ENCODE data around the gene HOXC13.

Gene HOXC13

DNA sequence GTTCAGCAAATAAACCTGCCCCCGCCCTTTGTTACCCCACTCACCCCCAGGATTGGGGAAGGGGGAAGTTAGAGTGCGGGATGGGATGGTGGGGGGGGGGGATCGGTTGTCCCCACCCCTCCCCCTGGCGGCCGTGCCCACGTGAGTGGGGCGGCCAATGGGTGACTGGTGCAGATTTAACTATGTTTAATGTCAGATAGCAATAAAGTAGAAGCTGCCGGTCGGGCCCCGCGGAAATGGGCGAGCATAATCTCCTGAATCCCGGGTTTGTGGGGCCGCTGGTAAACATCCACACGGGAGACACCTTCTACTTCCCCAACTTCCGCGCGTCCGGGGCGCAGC lies 16.0 kb downstream of the HOXC13 start, which contains the start of gene HOXC12:
Gene HOXC12 (plus strand): TSS at position 210 of the 342 bp plus-strand sequence. CDS start 27 bp downstream, at position 237.
- ATAC-seq (ENCODE audit: low read depth) (no peak), DNase-seq (ENCODE audit: low spot score) (peak; percentile 52)
- Histone ChIP-seq H3K4me3 (ENCODE audit: severe bottlenecking) (peak within 1 kb of the TSS; percentile 13), H3K27ac (ENCODE audit: poor library complexity, severe bottlenecking) (no peak within 1 kb of the TSS), H3K4me1 (ENCODE audit: insufficient read depth, poor library complexity, severe bottlenecking) (no peaks in the 10 kb centered on the region), H3K9me3 (ENCODE audit: severe bottlenecking) (no peaks in the 10 kb centered on the region), H3K27me3 (ENCODE audit: insufficient read depth, poor library complexity, severe bottlenecking) (peaks cover 100% of the 10 kb centered on the region), H3K36me3 (ENCODE audit: low read depth) (no peaks in the 10 kb centered on the region)
- TF ChIP-seq, protein P1, sequence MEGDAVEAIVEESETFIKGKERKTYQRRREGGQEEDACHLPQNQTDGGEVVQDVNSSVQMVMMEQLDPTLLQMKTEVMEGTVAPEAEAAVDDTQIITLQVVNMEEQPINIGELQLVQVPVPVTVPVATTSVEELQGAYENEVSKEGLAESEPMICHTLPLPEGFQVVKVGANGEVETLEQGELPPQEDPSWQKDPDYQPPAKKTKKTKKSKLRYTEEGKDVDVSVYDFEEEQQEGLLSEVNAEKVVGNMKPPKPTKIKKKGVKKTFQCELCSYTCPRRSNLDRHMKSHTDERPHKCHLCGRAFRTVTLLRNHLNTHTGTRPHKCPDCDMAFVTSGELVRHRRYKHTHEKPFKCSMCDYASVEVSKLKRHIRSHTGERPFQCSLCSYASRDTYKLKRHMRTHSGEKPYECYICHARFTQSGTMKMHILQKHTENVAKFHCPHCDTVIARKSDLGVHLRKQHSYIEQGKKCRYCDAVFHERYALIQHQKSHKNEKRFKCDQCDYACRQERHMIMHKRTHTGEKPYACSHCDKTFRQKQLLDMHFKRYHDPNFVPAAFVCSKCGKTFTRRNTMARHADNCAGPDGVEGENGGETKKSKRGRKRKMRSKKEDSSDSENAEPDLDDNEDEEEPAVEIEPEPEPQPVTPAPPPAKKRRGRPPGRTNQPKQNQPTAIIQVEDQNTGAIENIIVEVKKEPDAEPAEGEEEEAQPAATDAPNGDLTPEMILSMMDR (IDR thresholded peaks at IDR 0.05; ENCODE audit: poor library complexity, severe bottlenecking) = no peak

DNA sequence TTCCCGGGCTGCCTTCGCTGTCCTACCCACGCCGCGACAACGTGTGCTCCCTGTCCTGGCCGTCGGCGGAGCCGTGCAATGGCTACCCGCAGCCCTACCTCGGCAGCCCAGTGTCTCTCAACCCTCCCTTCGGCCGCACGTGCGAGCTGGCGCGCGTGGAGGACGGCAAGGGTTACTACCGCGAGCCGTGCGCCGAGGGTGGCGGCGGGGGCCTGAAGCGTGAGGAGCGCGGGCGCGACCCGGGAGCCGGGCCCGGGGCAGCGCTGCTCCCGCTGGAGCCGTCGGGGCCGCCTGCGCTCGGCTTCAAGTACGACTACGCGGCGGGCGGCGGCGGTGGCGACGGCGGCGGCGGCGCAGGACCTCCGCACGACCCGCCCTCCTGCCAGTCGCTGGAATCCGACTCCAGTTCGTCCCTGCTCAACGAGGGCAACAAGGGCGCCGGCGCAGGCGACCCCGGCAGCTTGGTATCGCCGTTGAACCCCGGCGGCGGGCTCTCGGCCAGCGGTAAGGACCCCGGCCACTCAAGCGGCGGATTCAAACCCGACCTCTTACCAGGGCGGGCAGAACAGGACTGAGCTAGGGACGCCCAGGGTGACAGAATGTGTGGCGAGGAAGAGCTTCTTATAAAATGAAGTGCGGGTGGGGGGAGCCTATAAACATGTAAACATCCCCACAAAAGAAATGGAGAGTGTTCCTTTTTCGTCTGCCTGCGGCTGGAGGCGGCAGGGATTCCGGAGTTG lies 16.6 kb downstream of the HOXC13 start:
- ATAC-seq (ENCODE audit: low read depth) (0 out of 3 replicates have a peak, but pooled peaks have one; percentile 6), DNase-seq (ENCODE audit: low spot score) (peak; percentile 39)
- H3K9me3 ChIP-seq (ENCODE audit: severe bottlenecking) = no peaks in the 10 kb centered on the region
- H3K36me3 ChIP-seq (ENCODE audit: low read depth) = no peaks in the 10 kb centered on the region
- H3K27me3 ChIP-seq (ENCODE audit: insufficient read depth, poor library complexity, severe bottlenecking) = peaks cover 100% of the 10 kb centered on the region
- peak overlapping the region; percentile 13 for H3K4me3 ChIP-seq (ENCODE audit: severe bottlenecking)
- no peaks in the 10 kb centered on the region for H3K4me1 ChIP-seq (ENCODE audit: insufficient read depth, poor library complexity, severe bottlenecking)
- TF ChIP-seq, protein P1 (IDR thresholded peaks at IDR 0.05; ENCODE audit: poor library complexity, severe bottlenecking) = no peak
- H3K27ac ChIP-seq (ENCODE audit: poor library complexity, severe bottlenecking) = no peak overlapping the region

DNA sequence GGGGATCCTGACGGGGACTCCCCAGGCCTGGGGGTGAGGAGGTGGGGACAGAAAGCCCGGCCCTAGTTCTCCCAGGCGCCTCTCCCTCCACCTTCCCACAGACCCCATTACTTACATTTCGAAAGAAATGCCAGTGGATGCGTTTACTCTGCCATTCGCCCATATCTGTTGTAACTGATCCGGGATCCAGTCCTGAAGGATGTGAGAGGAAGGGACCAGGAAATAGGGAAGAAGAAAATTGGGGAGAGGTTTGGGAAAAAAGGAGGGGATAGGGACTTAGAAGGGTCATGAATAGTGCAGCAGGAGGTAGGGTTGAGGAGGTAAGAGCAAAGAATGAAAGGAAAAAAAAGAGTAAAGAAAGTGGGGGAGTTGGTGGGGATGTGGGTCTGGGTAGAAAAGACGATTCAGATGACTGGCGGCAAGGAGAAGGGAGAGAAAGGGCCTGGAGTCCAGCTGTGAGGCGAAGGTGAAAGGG lies 17.2 kb downstream of the HOXC13 start:
- no peaks in the 10 kb centered on the region for H3K9me3 ChIP-seq (ENCODE audit: severe bottlenecking)
- no peaks in the 10 kb centered on the region for H3K36me3 ChIP-seq (ENCODE audit: low read depth)
- no peak overlapping the region for H3K27ac ChIP-seq (ENCODE audit: poor library complexity, severe bottlenecking)
- peaks cover 100% of the 10 kb centered on the region for H3K27me3 ChIP-seq (ENCODE audit: insufficient read depth, poor library complexity, severe bottlenecking)
- TF ChIP-seq, protein P1 (IDR thresholded peaks at IDR 0.05; ENCODE audit: poor library complexity, severe bottlenecking) = no peak
- no peaks in the 10 kb centered on the region for H3K4me1 ChIP-seq (ENCODE audit: insufficient read depth, poor library complexity, severe bottlenecking)
- DNase-seq (ENCODE audit: low spot score) (no peak), ATAC-seq (ENCODE audit: low read depth) (no peak)
- no peak overlapping the region for H3K4me3 ChIP-seq (ENCODE audit: severe bottlenecking)

DNA sequence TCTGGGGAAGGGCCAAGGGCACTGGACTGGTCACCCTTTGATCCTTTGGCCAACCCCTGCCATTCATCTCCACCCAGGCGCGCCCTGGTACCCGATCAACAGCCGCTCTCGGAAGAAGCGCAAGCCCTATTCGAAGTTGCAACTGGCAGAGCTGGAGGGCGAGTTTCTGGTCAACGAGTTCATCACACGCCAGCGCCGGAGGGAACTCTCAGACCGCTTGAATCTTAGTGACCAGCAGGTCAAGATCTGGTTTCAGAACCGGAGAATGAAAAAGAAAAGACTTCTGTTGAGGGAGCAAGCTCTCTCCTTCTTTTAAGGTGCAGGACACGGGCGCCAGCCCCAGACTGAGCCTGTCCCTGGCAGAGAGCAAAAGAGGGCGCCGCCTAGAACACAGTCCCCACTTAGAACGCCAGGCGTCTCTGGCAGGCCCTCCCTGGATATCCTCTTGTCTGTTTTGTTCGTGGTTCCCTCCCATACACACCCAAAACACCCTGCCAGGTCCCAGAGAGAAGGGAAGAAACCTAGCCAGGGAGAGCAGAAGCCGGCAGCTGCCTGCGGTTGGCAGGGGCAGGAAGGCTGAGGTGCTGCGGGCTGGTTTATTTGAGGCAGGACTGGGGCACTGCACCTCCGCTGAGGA lies 17.7 kb downstream of the HOXC13 start:
- no peak overlapping the region for H3K4me3 ChIP-seq (ENCODE audit: severe bottlenecking)
- 0 out of 3 replicates have a peak, but pooled peaks have one; percentile 26 for ATAC-seq (ENCODE audit: low read depth)
- no peaks in the 10 kb centered on the region for H3K4me1 ChIP-seq (ENCODE audit: insufficient read depth, poor library complexity, severe bottlenecking)
- no peaks in the 10 kb centered on the region for H3K9me3 ChIP-seq (ENCODE audit: severe bottlenecking)
- no peaks in the 10 kb centered on the region for H3K36me3 ChIP-seq (ENCODE audit: low read depth)
- DNase-seq (ENCODE audit: low spot score) = peak; percentile 45
- H3K27me3 ChIP-seq (ENCODE audit: insufficient read depth, poor library complexity, severe bottlenecking) = peaks cover 100% of the 10 kb centered on the region
- no peak overlapping the region for H3K27ac ChIP-seq (ENCODE audit: poor library complexity, severe bottlenecking)
- TF ChIP-seq, protein P1 (IDR thresholded peaks at IDR 0.05; ENCODE audit: poor library complexity, severe bottlenecking) = no peak

Measured in RWPE2 (cell line).